WERI-Rb-1 (cell line): ENCODE data around the gene CARD19.

Experiments
- DNase-seq: peaks from one replicate; pipeline ENCODE4 v3.0.0-alpha.2; 2020
- H3K27ac ChIP-seq: fragments of 250-450 bp; sonication (Bioruptor Pico); 2 replicates; pipeline ENCODE4 v1.5.1; 2020; ENCODE audit warnings: mild to moderate bottlenecking, moderate library complexity
- H3K27me3 ChIP-seq: fragments of 250-450 bp; sonication (Bioruptor Pico); 2 replicates; pipeline ENCODE4 v1.5.1; 2021; ENCODE audit warnings: mild to moderate bottlenecking, low read depth, moderate library complexity; ENCODE audit not compliant: insufficient read depth, severe bottlenecking
- H3K36me3 ChIP-seq: fragments of 250-450 bp; sonication (Bioruptor Pico); 2 replicates; pipeline ENCODE4 v1.5.1; 2020; ENCODE audit warnings: mild to moderate bottlenecking, moderate library complexity
- H3K4me3 ChIP-seq: 2 replicates; pipeline ENCODE4 v1.5.1; 2011; ENCODE audit warnings: low read depth, mild to moderate bottlenecking, control low read depth, low read length
- H3K9me3 ChIP-seq: fragments of 250-450 bp; sonication (Bioruptor Pico); 2 replicates; pipeline ENCODE4 v1.5.1; 2021; ENCODE audit warnings: mild to moderate bottlenecking, moderate library complexity; ENCODE audit not compliant: severe bottlenecking
- TF ChIP-seq, protein P1 (sequence below): IDR thresholded peaks from 2 replicates; pipeline ENCODE4 v1.5.1; 2011; ENCODE audit warnings: low read depth, mild to moderate bottlenecking, control low read depth, inconsistent platforms, low read length

The CARD19 gene

DNA sequence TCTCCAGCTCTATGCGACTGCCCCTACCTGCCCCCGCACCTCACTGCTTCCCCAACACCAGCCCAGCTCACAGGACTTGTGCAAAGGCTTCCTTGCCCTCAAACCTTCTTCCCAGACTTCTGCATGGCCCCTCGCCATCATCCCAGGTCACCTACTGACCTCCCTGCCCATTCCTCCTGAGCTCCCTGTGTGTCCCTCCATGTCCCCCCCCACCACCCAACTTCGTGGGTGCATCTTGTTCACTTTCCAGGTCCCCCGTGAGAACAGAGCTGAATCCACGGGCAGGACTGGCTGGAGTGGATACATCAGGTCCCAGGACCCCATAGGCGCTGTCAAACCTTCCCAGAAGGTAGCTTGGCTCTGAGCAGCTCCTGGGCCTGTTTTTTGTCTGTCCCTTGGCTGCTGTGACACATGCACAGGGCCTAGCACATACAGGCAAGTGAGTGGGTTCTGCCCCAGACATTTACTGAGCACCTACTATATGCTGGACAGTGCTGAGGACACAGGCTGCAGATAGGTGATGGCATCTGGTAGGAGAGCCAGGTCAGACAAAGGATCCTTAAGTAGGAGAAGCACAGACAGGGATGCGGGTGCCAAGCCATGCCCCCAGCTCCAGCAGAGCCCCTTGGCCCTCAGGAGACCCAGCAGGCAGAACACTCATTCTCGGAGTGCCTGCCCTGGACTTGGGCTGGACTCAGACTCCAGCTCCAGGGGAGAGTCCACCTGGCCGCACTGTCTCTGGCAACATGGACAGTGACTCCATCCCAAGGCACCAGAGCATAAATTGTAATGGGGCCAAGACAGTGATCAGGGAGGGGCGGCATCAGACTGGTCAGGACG is 23.1 kb downstream of the CARD19 start:
- Histone ChIP-seq H3K27ac (no peak overlapping the region), H3K4me3 (no peak overlapping the region), H3K9me3 (no peaks in the 10 kb centered on the region), H3K27me3 (no peaks in the 10 kb centered on the region), H3K36me3 (no peaks in the 10 kb centered on the region)
- TF ChIP-seq, protein P1, sequence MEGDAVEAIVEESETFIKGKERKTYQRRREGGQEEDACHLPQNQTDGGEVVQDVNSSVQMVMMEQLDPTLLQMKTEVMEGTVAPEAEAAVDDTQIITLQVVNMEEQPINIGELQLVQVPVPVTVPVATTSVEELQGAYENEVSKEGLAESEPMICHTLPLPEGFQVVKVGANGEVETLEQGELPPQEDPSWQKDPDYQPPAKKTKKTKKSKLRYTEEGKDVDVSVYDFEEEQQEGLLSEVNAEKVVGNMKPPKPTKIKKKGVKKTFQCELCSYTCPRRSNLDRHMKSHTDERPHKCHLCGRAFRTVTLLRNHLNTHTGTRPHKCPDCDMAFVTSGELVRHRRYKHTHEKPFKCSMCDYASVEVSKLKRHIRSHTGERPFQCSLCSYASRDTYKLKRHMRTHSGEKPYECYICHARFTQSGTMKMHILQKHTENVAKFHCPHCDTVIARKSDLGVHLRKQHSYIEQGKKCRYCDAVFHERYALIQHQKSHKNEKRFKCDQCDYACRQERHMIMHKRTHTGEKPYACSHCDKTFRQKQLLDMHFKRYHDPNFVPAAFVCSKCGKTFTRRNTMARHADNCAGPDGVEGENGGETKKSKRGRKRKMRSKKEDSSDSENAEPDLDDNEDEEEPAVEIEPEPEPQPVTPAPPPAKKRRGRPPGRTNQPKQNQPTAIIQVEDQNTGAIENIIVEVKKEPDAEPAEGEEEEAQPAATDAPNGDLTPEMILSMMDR = no peak
- no peak for DNase-seq

DNA sequence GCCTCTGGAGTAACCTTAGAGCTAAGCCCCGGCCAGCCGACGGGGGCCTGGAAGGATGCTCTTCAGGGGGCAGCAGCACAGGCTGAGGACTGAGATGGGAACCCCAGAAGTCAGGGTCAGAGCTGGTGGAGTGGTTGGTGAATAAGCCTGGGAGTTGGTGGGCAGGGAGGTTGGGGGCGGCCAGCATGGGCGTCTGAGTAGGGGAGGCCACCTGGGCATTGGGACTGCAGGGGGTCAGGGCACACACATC is 23.6 kb downstream of the CARD19 start:
- DNase-seq = no peak
- H3K4me3 ChIP-seq = no peak overlapping the region
- no peaks in the 10 kb centered on the region for H3K36me3 ChIP-seq
- H3K27me3 ChIP-seq = no peaks in the 10 kb centered on the region
- H3K27ac ChIP-seq = no peak overlapping the region
- TF ChIP-seq, protein P1 = no peak
- no peaks in the 10 kb centered on the region for H3K9me3 ChIP-seq

DNA sequence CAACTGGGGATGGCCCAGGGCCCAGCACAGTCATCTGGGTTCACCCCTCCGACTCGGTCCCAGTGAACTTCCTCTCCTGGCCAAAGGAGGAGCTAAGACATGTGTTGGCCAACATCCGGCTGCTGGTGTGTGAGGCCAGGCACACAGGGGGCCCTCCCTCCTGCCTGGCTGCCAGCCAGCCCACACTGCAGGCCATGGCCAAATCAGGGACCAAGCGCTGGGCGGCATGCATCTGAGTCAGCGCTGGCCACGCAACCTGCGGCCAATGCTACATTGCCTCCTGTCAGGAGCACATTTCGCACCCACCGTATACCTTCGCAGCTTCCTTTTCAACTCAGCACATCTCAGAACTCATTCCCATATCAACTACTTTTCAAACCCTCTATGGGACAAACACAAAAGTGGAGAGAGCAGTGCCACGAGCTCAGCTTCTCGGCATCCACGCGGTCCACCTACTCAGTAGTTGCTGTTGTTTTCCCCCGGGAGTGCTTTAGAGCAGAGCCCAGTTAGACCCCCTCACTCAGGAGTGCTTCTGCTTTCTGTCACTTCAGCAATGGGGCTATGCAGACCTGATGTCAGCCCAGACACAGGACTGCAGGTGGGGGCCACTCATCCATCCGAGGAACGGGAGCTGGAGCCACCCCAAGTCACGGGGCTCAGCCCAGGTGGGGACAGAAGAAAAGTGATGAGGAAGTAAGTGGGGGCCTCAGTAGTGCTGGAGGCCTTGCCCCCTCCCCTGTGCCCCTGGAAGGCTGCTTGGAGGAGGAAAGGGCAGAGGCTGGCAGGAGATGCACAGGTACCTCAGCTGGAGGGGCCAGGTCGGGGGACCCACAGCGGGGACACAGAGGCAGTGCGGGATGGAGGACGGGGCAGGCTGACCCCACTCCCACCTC is 24.2 kb downstream of the CARD19 start:
- TF ChIP-seq, protein P1 = peak; percentile 30; the same call in 1 of the 2 replicates
- Histone ChIP-seq H3K4me3 (no peak overlapping the region), H3K9me3 (no peaks in the 10 kb centered on the region), H3K36me3 (no peaks in the 10 kb centered on the region), H3K27ac (no peak overlapping the region), H3K27me3 (no peaks in the 10 kb centered on the region)
- no peak for DNase-seq

DNA sequence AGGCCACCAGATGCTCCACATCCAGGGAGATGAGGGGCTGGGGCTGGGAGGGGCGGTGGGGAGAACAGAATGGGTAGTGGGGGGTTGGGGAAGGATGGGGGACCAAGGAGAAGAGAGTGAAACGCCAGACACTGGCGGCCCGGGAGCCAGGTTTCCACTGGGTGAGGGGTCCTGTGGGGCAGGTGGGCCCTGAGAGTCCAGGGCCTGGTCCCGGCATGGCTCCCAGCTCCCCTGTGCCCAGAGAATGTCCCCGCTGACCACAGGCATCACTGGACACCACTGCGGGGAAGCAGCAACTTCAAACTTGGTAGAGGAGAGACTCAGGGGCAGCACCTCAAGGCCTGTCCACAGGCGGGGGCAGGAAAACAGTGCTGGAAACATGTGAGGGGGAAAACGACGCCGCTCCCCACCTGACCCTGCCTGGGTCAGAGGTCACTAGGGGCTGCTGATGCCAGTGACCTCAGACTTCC is 24.9 kb downstream of the CARD19 start:
- Histone ChIP-seq H3K9me3 (no peaks in the 10 kb centered on the region), H3K36me3 (no peaks in the 10 kb centered on the region), H3K27ac (no peak overlapping the region), H3K4me3 (no peak overlapping the region), H3K27me3 (no peaks in the 10 kb centered on the region)
- TF ChIP-seq, protein P1 = no peak
- no peak for DNase-seq

DNA sequence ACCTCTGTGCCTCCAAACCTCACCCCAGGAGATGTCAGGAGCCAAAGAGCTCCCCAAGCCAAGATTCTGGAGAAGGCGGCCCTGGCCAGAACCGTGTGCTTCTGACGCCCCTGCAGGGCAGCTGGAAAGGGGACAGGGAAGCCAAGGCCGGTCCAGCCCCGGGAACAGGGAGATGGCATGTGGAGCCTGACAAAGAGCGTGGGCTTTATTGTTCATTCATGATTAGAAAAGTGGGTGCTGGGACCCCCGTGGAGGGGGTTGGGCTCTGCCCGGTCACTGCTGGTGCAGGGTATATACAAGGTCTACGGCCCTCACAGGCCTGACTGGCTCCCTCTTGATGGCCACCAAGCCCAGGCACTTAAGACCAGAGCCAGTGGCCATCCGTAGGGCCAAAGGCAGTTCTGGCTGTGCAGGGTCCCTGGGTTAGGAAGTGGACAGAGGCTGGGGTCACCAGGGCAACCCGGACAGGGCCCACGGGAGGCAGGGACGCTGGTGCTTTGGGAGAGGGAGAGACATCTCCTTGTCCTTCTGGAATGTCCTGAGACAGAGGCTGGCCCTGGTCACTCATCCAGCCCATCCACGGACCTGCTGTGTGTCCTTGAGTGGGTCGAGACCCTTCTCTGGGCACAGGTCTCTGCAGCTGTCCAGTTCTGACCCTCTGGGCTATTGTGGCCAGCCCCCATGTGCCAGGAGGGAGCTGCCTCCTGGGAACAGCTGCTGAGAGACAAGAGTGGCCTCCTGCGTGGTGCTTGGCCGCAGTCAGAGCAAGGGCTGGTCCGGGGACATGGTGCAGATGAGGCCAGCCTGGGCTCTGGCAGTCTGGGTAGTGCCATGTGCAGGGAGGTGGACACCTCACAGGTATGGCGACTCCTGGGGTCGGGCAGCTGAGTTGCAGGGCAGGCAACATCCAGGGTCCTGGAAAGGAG is 25.6 kb downstream of the CARD19 start:
- H3K9me3 ChIP-seq = no peaks in the 10 kb centered on the region
- TF ChIP-seq, protein P1 = no peak
- no peak overlapping the region for H3K27ac ChIP-seq
- peaks cover 3% of the 10 kb centered on the region; the same call in 1 of the 2 replicates for H3K36me3 ChIP-seq
- no peak overlapping the region for H3K4me3 ChIP-seq
- DNase-seq = no peak
- H3K27me3 ChIP-seq = no peaks in the 10 kb centered on the region
